Measurements from ENCODE around the gene CPAMD8.

CPAMD8 gene

GRCh38 chr19:16912780-16913179 is 113.8 kb downstream of the CPAMD8 start:
- no peak for DNase-seq

GRCh38 chr19:16911046-16911445 is 115.6 kb downstream of the CPAMD8 start:
- no peak for DNase-seq

GRCh38 chr19:16908759-16909158 is 117.9 kb downstream of the CPAMD8 start:
- no peak for DNase-seq

- DNase-seq, result no peak
Observed at GRCh38 chr19:16904599-16904998, 122.0 kb downstream of the CPAMD8 start.

GRCh38 chr19:16903347-16903746 is 123.3 kb downstream of the CPAMD8 start:
- no peak for DNase-seq

- no peak for DNase-seq
Observed at GRCh38 chr19:16902545-16902944, 124.1 kb downstream of the CPAMD8 start.

GRCh38 chr19:16901491-16902175 is 125.0 kb downstream of the CPAMD8 start:
- no peak for DNase-seq

GRCh38 chr19:16899566-16900075 is 127.0 kb downstream of the CPAMD8 start:
- peak; percentile 35 for DNase-seq

- DNase-seq, result no peak
Observed at GRCh38 chr19:16898361-16899015, 128.1 kb downstream of the CPAMD8 start.

GRCh38 chr19:16897856-16898161 is 128.8 kb downstream of the CPAMD8 start:
- no peak for DNase-seq

GRCh38 chr19:16897029-16897855 is 129.4 kb downstream of the CPAMD8 start:
- DNase-seq, result peak; percentile 73

- no peak for DNase-seq
Observed at GRCh38 chr19:16896146-16897028, 130.2 kb downstream of the CPAMD8 start.

- DNase-seq, result no peak
Observed at GRCh38 chr19:16895467-16896145, 131.0 kb downstream of the CPAMD8 start.

- DNase-seq, result no peak
Observed at GRCh38 chr19:16894080-16894479, 132.5 kb downstream of the CPAMD8 start.

- no peak for DNase-seq
Observed at GRCh38 chr19:16893686-16893989, 133.0 kb downstream of the CPAMD8 start.

- no peak for DNase-seq
Observed at GRCh38 chr19:16892868-16893685, 133.5 kb downstream of the CPAMD8 start.

- no peak for DNase-seq
Observed at GRCh38 chr19:16892436-16892835, 134.2 kb downstream of the CPAMD8 start.

GRCh38 chr19:16891696-16892382 is 134.8 kb downstream of the CPAMD8 start:
- no peak for DNase-seq

GRCh38 chr19:16890461-16891184 is 136.0 kb downstream of the CPAMD8 start:
- DNase-seq, result no peak

- DNase-seq, result no peak
Observed at GRCh38 chr19:16889883-16890460, 136.6 kb downstream of the CPAMD8 start.

Measured in CD4-positive, alpha-beta T cell treated with Interleukin-21 for 1 hour (primary cell).